RPMI8226 (cell line): ENCODE data around the gene NISCH.

Source experiments
- DNase-seq: peaks from one replicate; pipeline ENCODE4 v3.0.0-alpha.2; 2015

The NISCH gene

DNA sequence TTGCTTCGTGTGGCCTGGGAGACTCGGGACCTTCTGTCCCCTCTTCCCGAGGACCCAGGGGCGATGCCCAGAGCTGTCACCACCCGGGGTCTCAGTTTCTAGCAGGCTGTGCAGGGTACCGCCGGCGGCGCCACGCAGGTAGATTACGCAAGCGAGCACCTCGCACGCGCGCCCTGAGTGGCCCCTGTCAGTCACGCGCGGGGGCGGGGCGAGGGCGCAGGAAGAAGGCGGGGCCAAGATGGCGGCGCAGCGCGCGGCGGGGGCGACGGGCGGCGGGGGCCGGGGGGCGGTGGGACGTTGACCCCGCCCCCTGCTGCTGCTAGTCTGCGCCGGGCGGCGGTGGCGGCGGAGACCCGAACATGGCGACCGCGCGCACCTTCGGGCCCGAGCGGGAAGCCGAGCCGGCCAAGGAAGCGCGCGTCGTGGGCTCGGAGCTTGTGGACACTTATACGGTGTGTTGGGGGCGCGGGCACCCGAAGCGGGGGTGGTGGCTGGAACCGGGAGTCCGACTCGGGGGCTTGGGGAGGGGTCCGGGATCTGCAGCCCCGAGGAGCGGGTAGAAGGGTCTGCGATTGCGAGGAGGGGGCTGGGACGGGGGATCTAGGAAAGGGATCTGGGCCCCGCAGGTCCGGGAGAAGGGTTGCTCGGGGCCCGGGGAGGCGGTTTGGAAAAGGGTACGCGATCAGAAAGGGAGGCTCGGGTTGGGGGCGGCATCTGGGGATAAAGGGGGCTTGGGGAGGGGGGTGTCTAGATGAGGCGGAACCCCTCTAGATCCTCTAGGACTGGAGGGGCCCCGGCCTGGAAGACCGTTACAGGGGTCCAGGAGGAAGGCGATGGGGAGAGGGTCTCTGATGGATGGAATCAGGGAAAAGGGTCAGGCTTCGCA lies at the start of gene NISCH:
Gene NISCH, plus strand, starts transcription at position 322 of the 886 bp plus-strand sequence. Its CDS starts 38 bp downstream, at position 360.
- peak; percentile 93 for DNase-seq

DNA sequence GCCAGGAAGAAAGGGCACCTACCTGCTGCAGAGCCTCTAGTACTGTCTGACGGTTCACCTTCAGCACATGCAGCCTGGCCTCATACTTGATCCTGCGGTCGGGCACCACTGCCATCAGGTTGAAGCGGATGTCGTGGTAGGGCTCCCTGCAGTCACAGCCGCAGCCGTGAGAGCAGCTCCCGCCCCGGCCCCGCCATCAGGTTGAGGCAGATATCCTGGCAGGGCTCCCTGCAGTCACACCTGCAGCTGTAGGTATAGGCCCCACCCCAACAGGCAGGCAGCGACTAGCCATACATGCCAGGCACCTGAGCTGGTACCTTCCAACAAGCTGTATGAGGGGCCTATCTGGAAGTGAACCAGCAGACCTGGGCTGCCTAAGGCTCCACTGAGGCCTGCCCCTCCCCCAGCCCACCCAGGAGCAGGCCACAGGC lies 49.2 kb upstream of the NISCH start:
- DNase-seq: no peak

DNA sequence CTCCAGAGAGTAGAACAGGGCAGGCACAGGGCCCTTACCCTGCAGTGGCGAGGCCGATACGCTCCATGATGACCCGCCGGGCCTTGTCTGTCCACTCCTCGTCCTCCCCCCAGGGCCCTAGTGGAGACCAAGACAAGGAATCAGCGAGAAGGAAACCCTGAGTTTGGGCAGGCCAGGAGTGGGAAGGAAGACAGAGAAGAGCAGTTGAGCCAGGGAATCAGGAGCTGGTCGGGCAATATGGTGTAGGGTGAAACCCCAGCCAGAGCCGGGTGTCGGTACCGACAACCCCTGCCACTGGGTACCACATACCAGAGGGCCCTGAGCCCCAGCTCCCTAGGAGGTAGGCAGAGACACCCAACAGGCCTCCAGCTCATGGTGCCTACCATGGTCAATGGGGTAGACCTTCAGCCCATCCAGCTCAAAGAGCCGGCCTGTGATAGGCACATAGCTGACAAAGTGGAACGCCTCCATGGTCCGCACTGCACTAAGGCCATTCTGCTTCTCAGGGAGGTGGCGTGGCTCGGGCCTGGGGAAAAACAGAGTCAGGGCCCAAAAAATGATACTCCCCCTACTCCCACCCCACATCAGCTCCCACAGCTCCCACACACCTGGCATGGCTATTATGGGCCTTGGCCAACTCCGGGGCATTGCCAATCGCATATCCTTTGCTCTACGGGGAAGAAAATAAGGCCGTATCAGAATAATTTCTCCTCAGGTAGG lies 48.5 kb upstream of the NISCH start:
- DNase-seq: no peak

DNA sequence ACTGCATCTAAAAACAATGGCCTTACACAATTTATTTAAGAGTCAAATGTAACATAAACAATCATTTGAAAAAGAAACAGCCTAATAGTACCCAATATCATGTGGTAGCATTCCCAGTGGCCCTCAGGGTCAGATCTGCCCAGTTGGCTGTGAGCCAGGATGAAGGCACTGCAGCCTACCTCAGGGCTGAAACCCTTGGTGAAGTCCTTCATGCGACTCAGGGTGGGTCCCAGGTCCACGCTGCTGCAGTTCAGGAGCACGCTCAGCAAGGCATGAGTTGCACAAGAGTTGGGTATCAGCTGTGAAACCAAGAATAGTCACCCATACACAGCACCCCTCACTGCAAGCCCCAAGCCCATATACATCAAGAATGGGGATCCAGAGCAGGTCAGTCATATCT lies 47.6 kb upstream of the NISCH start:
- no peak for DNase-seq

DNA sequence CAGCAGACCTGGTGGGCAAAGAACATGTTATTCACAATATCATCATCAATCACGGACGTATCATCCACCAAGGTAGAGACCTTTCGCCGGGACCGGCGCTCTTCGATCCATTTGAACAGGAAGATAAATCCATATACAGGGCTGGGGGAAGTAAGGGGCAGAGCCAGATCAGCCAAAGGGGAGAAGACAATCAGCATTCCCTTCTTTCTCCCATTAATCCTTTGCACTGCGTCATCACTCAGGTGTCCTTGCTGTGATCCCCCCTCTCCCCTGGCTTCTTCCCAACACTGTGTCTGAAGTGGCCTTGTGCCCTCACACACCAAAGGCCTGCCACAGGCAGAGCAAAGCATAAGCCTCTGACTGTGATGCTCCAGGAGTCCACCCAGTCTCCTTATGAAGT lies 46.9 kb upstream of the NISCH start:
- no peak for DNase-seq

DNA sequence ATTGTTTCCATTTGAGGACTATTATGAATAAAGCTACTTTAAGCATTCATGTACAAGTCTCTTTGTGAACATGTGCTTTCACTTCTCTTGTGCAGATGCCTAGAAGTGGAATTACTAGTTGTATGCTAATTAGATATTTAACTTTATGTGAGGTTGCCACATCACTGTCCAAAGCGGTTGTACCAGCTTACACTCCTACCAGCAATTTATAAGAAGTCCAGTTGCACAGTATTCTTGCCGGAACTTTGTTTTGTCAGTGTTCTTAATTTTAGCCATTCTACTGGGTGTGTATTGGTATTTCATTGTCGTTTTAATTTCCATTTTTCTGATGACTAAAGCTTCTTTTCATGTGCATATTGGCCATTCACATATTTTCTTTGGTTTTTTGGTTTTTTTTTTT lies 39.6 kb upstream of the NISCH start:
- DNase-seq: no peak

DNA sequence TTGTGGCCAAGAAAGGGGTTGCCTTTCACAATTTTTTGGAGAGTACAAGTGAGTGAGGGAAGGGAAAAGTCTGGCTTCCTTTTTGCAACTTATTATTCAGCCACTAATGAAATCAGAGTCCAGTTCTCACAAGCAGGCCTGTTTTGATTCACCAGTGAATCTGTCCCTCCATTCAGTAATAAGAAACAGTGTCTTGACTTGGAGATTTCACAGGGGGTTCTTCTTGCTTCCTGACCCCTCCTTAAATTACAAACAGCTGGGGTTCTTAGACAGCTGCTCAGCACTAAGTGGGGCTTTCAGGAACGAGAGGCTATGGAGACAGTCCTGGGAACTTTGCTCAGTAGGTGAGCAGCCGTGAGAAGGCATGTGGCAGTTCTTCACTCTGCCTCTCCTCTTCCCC lies 35.0 kb upstream of the NISCH start:
- DNase-seq: no peak

DNA sequence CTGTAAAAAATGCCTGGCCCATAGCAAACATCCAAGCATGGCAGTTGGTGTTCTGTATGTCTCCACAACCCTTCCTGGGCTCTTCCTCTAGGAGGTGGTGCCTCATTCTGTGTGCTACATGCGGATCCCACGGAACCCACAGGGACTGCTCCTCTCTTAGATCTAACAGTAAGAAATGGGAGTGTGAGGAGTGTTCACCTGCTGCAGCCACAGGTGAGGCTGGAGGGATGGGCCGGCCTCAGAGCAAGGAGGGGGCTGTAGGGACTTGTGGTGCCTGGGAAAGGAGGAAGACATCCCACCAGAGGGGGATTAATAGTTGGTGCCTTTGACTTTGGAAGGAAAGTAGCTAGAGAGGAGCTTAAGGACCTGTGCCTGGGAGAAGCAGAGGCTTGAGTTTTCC lies 32.7 kb upstream of the NISCH start:
- no peak for DNase-seq

DNA sequence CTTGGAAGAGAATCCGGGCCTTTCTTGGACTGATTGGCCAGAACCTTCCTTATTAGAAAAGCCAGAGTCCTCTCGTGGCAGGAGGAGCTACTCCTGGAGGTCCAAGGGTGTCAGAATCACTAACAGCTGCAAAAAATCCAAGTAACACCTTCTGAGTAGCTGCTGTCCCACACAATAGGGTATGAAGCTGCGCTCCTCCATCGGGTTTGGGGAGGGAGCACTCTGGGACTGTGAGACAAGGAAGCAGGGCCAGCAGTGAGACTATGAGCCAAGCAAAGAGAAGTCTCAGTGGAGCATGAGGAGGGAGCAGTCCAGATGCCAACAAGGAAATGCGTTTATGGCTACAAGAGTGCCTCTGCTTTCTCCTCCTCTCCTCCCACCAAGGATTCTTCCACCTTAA lies 32.2 kb upstream of the NISCH start:
- no peak for DNase-seq

DNA sequence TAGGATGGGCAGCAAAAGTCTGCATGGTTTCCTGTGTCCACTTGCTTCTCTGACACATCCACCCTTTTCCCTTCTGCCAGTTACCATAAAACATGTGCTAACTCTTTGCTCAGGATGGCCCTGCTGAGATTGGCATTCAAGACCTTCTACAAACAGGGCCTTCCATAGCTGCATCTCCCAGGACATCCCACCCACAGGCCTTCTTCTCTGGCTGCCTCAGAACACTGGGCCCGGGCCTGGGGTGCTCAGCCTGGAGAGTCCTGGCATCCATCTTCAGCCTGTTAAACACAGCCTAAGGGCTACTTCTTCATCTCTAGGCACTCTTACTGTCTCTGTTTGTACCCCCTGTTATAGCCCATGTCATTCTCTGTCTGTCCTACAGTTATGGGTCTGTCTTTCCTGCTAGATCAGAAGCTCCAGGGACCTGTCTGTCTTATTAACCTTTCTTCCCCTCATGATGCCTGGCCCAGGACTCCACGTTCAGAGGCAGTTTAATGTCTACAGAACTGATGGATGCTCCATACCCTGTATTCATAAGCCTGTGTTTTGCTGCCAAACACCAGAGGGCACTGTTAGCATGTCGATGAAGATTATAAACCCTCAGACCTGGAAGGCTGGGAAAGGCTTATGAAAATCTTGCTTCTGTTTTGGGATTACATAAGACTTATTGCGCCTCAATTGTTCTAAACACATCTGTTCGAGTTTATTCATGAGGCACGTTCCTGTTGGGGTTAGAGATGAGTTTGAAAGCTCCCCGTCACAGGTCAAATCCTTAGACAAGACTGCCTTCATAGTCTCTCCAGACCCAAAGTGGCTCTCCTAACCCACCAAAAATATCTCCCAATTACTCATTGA lies 27.0 kb upstream of the NISCH start:
- DNase-seq: peak; percentile 62

DNA sequence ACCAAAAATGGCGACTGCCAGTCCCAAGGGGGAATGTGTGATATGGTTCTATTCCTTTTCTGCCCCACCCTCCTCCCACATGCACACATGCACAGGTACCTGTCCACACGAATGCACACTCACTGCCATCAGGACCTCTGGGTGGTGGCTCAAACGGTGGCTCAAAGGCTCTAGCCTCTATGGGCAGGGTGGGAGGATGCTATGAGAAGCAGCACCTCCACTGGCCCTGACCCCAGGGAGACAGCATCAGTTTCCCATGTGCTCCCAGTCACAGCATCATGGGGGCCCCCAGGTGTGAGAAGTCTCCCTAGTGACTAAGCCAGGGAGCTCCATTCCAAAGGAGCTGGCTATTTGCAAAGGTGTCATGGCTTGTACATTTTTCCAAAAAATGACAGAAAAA lies 26.4 kb upstream of the NISCH start:
- no peak for DNase-seq

DNA sequence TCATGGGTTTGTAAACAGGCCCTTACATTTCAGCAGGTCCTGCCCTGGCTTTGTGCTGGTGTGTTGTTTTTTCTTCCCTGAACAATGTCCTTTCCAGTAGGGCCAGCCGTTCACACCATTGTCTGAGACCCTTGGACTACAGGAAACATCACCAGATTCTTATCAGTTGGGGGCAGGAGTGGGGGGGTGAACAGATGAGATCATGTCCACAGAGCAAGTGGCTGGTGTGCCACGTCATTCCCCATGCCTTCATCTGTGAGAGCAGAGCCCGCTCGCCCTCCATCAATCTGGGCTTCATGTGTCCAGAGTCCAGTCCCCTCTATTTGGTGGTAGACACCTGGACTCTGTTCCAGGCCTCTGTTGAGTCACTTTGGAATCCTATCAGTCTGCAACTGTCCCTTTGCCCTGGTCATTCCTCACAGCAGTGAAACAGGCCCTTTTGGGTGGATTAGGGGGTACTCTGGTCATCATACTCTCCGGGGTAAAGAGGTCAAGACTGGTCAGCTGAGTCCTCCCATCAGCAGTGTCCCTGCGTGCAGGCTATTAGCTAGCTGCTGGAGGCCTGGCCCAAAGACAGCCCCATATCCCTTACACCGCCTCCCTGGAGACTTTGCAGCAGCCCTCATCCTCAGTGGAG lies 25.5 kb upstream of the NISCH start:
- no peak for DNase-seq

DNA sequence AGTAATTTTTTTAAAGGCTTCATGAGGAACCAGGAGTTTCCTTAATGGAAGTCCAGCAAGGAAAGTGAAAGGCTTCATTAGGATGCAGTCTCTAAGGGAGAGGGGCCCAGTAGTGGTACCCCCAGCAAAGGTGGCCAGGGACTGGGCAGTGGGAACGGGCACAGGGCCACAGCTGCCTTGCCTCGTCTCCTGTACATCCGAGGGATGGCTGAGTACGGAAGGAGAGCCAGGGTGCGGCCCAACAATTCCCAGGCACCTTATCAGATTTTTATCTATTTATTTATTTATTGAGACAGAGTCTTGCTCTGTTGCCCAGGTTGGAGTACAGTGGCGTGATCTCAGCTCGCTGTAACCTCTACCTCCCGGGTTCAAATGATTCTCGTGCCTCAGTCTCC lies 25.0 kb upstream of the NISCH start:
- DNase-seq: no peak

DNA sequence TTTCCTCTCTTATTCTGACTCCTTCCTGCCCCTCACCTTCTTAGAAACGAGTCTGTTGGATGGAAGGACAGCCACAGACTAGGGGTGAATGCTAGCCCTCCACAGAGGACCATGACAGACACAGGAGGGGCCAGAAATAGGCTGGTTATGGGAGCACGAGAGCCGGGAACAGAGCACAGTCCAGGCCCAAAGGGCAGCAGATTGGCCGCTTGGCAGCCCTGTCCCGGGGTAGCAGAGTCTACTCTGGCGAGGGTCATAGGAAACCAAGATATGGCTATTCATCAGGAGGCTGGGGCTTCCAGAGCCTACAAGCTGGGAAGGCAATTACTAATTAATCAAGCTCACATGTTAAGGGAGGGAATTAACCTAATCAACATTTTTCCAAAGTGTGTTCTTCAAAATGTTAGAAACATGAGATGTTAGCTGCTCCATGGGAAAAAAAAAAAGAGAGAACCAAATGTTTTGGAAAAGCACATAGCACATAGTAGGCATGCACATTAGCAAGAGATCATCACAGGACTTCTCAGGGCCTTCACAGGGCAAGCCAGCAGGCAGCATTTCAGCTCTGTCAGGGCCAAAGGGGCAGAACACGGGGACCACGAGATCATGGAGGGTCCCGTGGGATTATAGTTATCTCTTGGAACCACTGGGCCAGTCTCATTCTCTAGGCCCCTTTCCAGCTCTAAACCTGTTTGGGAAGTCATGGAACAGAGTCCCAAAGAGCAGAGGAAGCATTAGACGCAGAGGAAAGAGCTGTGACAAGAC lies 23.8 kb upstream of the NISCH start:
- no peak for DNase-seq

DNA sequence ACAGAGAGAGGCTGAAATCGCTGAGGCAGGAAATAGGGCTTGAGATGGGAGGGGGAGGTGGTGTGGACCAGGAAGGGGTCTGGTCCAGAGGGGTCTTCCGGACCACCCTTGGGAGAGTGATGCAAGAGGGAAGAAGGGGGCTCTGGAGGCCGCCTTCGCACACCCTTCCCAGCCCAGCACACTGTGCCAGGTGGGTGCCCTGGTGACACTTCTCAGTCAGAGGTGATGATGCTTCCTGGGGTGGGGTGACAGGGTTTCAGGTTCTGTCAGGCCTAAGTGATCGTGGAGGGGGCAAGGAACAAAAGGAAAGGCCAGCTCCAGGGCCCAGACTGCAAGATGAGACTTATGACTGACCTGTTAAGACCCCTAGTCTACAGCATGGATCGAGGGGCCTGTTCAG lies 23.2 kb upstream of the NISCH start:
- DNase-seq: no peak

DNA sequence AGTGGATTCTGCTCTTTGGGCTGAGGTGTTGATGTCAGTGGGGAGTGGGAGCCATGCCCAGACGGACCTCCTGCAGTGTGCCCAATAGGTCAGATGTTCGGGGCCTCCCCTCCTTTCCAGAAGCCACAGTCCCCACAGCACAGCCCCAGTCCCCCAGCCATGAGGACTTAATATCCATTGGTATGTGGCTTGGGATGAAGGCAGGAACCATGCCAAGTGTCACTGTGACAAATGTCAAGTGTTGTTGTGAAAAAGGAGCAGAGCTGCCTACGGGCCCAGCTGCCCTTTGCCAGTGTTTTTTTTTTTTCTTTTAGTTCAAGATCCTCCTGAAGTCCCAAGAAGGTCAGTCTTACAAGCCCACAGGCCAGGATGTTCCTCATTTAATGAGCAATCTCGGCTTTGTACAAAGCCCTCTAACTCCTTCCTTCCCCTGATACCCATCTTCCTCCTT lies 22.7 kb upstream of the NISCH start:
- no peak for DNase-seq

DNA sequence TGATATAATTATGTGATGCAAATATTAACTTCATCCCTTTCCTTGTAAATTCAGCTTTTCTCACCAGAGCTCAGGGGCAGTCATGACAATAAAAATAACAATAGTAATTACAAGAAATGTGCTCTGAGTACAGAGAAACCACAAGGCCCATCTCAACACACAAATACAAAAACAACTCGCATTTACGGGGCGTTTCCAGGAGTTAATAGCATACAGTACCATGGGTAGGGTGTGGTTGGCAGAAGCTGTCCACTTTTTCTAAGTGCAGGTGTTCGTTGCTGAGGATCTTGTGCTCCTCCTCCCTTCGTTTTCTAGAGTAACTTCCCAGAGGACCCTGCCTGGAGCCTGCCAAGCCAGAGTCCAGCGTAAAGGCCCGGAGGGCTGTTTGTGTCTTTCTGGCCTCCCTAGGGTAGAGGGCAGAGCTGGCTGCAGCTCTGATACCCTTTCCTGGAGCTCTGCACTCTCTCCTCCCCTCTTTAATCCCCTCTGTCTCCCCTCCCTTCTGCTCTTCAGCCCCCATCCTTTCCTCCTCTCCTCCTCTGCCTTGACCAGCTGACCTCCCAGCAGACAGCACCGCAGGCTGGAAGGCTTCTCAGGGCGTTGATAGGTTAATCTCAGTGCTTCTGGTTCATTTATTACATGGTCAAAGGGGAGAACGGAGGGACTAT lies 21.9 kb upstream of the NISCH start:
- DNase-seq: no peak

DNA sequence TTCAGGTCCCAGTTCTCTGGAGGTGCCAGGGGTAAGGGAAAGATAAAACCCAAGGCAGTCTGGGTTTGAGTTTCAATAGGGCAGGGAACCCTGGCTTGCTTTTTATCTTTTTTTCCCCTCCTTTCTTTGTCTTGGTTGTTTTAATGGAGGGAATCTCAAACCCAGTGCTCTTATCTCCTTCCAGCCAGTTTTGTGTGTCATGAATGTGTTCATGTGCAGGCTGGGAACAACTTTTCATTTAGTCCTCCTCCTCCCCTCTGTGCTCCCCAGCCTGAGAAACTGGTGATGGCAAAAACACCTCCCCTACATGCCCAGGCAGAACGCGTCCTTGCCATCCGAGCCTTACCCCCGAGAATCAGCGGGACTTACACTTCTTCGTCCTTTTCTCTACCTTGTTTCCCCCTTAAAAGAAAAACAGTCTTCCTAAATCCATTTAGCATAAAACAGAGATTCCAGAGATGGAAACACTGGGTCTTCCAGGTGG lies 21.4 kb upstream of the NISCH start:
- DNase-seq: no peak

DNA sequence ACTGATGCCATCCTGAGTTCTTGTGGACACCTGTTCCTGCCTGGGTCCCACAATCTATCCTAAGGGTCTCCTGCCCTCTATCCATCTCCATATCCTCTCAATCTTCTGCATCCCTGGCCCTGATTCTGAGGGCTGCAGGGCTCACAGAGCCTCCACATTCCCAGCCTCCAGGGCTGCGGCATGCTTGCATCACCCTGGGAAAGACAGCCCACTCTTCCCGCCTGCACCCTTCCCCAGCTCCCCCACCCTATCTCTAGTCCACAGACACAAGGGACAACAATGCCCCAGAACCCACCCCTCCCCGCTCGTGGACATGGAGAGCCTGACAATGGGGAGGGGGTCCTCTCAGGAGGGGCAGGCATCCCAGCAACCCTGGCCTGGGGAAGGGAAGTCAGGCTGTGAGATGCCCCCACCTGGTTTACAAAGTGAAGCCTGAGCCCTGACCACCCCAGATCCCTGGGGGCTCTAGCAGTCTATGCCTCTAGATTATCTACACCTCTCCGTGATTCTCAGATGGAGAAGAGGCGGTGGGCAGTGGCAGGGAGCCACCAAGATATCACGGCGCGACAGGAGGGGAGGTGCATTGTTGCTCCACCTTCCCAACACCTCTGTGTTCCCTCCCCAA lies 20.8 kb upstream of the NISCH start:
- DNase-seq: no peak

DNA sequence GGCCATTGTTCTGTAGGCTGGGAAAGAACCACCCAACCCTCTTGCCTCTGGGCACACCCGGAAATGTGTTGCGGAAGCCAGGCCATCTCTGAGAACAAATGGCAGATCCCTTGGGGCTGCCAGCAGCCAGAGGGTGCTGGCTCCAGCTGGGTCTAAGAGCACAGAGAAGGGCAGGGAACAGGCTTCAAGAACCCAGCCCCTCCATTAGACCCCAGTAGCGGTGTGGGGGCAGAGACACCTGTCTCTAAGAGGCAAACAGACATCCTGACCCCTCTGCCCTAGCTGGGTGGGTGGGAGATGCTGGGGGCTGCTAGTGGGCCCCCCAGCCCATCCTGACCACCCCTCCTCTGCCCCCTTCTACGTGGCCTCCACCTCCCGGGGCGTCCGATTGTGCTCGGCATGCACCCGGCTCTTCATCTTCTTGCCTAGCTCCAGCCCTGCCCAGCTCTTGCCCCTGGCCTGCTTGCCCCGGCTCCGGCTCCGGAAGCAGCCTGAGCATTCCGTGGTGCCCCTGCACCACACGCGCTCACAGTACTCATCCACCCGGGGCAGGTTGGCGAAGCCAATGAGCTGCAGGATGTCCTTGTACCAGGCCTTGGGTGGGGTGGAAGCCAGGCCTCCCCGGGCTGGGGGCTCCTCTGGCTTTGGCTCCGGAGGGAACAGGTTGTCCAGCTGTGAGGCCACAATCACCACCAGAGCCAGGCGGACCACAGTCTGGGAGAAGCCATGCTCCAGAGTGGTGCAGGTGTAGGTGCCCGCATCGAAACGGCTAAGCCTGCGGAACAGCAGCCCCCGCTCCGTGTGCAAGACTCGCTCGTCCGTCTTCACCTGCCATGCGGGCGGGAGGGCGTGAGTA lies 19.9 kb upstream of the NISCH start:
- no peak for DNase-seq
